ENCODE data around the gene ATP11A.

- TF ChIP-seq CTCF (IDR thresholded peaks at IDR 0.05) (no peak), POLR2AphosphoS5 (IDR thresholded peaks at IDR 0.05) (no peak)
These were observed 26.6 kb downstream of the ATP11A start for GRCh38 chr13:112716461-112716820.
